Testis (tissue), 5 donors: Measurements from ENCODE around the gene ANKRD27. TPM values are rescaled to one million over a fixed set of nuclear protein-coding genes. Genes with fewer than 3 reads are reported as not detected.

ENCODE experiments used
- DNase-seq: peaks from one replicate; pipeline ENCODE4 v3.0.0-alpha.2; 2019
- H3K27ac ChIP-seq, 2 donors: fragments of 200-600 bp; sonication (generic); one replicate each; pipeline ENCODE4 v1.5.1; 2019
- H3K27me3 ChIP-seq: fragments of 200-600 bp; sonication (generic); one replicate; pipeline ENCODE4 v1.5.1; 2019
- H3K36me3 ChIP-seq: fragments of 200-600 bp; sonication (generic); one replicate; pipeline ENCODE4 v1.5.1; 2017; ENCODE audit warnings: low read depth; ENCODE audit errors: missing control alignments
- H3K4me1 ChIP-seq: fragments of 200-600 bp; sonication (generic); one replicate; pipeline ENCODE4 v1.5.1; 2019
- H3K4me3 ChIP-seq, 2 donors: fragments of 200-600 bp; sonication (generic); one replicate each; pipeline ENCODE4 v1.5.1; 2017 to 2019
- H3K9me3 ChIP-seq: fragments of 200-600 bp; sonication (generic); one replicate; pipeline ENCODE4 v1.5.1; 2017
- POLR2A ChIP-seq: fragments of 450-650 bp; IDR thresholded peaks from one replicate; pipeline ENCODE4 v1.6.1; 2017; ENCODE audit warnings: antibody characterized with exemption, mild to moderate bottlenecking, moderate library complexity
- whole genome bisulfite sequencing, 2 donors: methylation state at CpG; one replicate each; pipeline ENCODE4 v1.1.5; 2018; 5-methylcytosine and 5-hydroxymethylcytosine counted together
- intact Hi-C: fragments of 100-400 bp; cut with DNase I; formaldehyde crosslinking; loops from one replicate; pipeline ENCODE4 v1.15.1; 2023; ENCODE audit warnings: low total_unique reads
- long read RNA-seq, 2 donors: transcript quantifications; one replicate each; lab custom pipeline, GENCODE V29; 2026
- polyA plus RNA-seq: library from polyadenylated mRNA; stranded (reverse); fragments of 350-450 nt; fragmentation: Illumina TruSeq; extraction: RNeasy Lipid Tissue Mini Kit (QIAGEN cat#74804); gene quantifications from one replicate; pipeline ENCODE4 v1.2.3, GENCODE V29; 2014; ENCODE audit warnings: low read depth, low replicate concordance; ENCODE audit not compliant: insufficient read depth
- total RNA-seq, 2 donors: library from RNA; depleted of rRNA; stranded (reverse); fragments of >200 nt; gene quantifications; one replicate each; pipeline ENCODE4 v1.2.3, GENCODE V29; 2016
- TF ChIP-seq, protein P1 (sequence below), 3 experiments: fragments of 450-650 bp in 2 of 3; fragments of 200-600 bp in 1 of 3; sonication (generic) in 1 of 3; IDR thresholded peaks; one replicate each; pipeline ENCODE4 v1.5.1; 2016 to 2019; ENCODE audit warnings: antibody characterized with exemption in 3 of 3, mild to moderate bottlenecking in 2 of 3, moderate library complexity in 1 of 3

The ANKRD27 gene
- 10 to 100 TPM; 45.8 to 54.4 TPM for total RNA-seq
- polyA plus RNA-seq = 34.6 TPM
- long read RNA-seq, donor 1, full-length matches to known transcripts = 1 of 1 reads
- long read RNA-seq, donor 1, partial matches to known transcripts = 0 of 1 reads
- long read RNA-seq, donor 1, other reads (novel, unspliced or antisense) = 0 of 1 reads
- long read RNA-seq, donor 2, full-length matches to known transcripts = 2 of 2 reads
- long read RNA-seq, donor 2, partial matches to known transcripts = 0 of 2 reads
- long read RNA-seq, donor 2, other reads (novel, unspliced or antisense) = 0 of 2 reads

DNA sequence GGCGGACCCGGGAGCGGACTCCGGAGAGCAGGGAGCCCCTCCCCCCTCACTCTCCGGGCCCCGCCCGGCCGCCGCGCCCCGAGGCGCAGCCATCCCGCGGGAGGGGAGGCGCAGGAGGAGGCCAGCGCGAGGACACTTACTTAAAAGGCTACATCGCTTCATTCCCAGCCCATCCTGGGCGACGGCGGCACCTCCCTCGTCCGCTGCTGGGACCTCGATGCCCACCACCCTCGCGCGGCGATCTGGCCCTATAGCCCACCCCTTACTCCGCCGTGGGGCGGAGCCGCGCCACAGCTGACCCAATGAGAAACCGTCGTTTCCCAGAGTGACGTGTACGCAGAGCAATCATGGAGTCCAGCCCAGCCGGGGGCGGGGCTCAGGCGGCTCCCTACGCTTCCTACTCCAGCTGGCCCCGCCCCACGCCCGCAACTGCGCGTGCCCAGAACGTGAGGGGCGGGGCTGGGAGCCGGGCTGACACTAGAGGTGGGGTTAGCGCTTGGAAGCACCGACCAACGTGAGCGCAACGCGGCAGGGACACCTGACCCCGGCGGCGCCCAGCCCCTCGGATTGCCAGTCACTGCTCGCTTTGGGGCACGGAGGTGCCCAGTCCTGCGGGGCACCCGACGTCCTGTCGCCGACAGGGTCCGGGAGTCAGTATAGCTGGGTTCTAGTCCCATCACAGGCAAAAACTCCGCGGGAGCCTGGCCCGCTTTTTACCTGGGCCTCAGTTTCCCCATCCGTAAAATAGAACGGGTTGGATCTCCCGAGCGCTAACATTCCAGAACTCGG is at the start of gene ANKRD27:
Gene ANKRD27 (minus strand): TSS at position 250 of the 789 bp plus-strand sequence. CDS start 16,165 bp downstream, outside the sequence.
- intact Hi-C loops = no loop called here

DNA sequence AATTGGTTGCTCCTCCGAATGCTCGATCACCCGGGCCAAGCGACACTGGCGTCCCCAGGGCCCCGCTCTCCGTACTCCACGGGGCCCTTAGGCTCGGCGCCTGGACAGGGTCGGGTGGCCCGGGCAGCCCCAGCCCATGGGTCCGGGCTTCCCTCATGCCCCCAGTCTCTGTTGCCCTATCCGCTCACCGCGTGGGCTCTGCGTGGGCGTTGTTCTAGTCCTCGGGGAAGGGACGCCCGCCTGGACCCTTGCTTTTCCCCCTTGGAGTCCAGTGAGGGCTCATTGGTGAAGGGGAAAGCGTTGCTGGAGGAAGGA is 45.9 kb upstream of the ANKRD27 start:
- Histone ChIP-seq H3K4me3 (peak overlapping the region; percentile 7 to 41), H3K27me3 (no peaks in the 10 kb centered on the region), H3K36me3 (no peaks in the 10 kb centered on the region), H3K4me1 (no peaks in the 10 kb centered on the region), H3K9me3 (no peaks in the 10 kb centered on the region), H3K27ac (no peak overlapping the region)
- TF ChIP-seq, protein P1, sequence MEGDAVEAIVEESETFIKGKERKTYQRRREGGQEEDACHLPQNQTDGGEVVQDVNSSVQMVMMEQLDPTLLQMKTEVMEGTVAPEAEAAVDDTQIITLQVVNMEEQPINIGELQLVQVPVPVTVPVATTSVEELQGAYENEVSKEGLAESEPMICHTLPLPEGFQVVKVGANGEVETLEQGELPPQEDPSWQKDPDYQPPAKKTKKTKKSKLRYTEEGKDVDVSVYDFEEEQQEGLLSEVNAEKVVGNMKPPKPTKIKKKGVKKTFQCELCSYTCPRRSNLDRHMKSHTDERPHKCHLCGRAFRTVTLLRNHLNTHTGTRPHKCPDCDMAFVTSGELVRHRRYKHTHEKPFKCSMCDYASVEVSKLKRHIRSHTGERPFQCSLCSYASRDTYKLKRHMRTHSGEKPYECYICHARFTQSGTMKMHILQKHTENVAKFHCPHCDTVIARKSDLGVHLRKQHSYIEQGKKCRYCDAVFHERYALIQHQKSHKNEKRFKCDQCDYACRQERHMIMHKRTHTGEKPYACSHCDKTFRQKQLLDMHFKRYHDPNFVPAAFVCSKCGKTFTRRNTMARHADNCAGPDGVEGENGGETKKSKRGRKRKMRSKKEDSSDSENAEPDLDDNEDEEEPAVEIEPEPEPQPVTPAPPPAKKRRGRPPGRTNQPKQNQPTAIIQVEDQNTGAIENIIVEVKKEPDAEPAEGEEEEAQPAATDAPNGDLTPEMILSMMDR (IDR thresholded peaks at IDR 0.05) = no peak
- no peak for TF ChIP-seq POLR2A
- intact Hi-C loops = no loop called here
- 44 to 79% methylated on average over 16 to 22 of the region's 22 CpGs for WGBS, 2 donors
- no peak for DNase-seq

More for the DNA sequence above, at the start of gene ANKRD27:
- Histone ChIP-seq H3K27me3 (no peaks in the 10 kb centered on the region), H3K4me3 (peak within 1 kb of the TSS; percentile 76 to 87), H3K36me3 (no peaks in the 10 kb centered on the region), H3K4me1 (peaks cover 6% of the 10 kb centered on the region), H3K27ac (peak within 1 kb of the TSS; percentile 56 to 73), H3K9me3 (no peaks in the 10 kb centered on the region)
- WGBS, 2 donors = 0 to 1% methylated on average over 8 to 39 of the region's 75 CpGs
- TF ChIP-seq, protein P1 (IDR thresholded peaks at IDR 0.05) = no peak
- TF ChIP-seq POLR2A = no peak
- peak; percentile 99 for DNase-seq

DNA sequence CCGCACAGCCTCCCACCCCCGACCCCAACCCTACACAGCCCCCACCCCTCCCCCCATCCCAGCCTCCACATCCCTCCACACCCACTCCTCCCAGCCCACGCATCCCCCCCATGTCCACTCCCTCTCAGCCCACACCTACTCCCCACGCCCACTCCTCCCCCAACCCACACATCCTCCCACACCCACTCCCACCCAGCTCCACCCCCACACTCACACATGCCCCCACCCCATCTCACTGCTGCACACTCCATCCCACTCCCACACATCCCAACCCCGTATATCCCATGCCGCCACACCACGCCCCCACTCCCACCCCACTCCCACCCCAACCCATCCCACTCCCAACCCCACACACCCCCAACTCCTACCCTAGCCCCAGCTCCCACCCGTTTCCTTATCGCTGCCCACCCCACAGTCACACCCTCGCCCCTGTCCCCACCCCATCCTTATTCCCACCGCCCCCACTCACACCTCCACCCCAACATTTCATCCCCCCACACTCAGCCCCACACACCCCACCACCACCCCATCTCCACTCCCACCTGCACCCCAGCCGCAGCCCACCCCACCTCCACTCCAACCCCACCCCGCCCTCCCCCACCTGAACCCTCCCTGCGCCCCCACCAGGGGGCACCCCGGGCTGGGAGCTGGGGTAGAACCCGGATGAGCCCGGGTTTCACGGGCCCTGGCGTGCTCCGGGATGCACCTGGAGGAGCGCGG is 45.4 kb upstream of the ANKRD27 start:
- TF ChIP-seq, protein P1 (IDR thresholded peaks at IDR 0.05) = no peak
- no peak for TF ChIP-seq POLR2A
- no peaks in the 10 kb centered on the region for H3K27me3 ChIP-seq

DNA sequence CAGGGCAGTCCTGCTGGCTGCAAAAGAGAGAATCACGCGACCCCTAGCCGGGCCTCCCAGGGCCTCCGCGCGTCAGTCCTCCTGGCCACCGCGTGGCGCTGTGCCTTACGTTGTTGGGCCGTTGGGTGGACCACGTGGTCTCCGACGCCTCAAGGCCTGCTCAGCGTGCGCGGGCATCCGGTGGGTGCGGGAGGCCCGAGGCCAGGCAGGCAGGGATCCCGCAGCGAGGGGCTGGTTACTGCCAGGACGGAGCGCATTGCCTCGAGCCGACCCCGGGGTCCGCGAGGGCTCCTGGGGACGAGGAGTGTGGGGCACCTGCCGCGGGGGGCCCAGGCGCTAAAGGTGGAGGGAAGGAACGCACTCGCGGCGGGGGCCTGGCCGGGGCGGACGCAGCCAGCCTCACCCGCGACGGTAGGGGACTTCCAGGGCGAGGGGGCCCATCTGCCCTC is 44.7 kb upstream of the ANKRD27 start, which contains the start of gene TDRD12:
Gene TDRD12 (plus strand): TSS at position 157 of the 449 bp plus-strand sequence. CDS start 306 bp downstream, outside the sequence.
- WGBS, 2 donors = 66 to 94% methylated on average over 4 to 43 of the region's 44 CpGs
- TF ChIP-seq POLR2A = no peak
- TF ChIP-seq, protein P1 (IDR thresholded peaks at IDR 0.05) = peak in 2 of 3 experiments; percentile 18 to 46
- intact Hi-C loops = no loop called here
- Histone ChIP-seq H3K9me3 (no peaks in the 10 kb centered on the region), H3K36me3 (no peaks in the 10 kb centered on the region), H3K4me1 (no peaks in the 10 kb centered on the region), H3K27me3 (no peaks in the 10 kb centered on the region), H3K4me3 (peak within 1 kb of the TSS; percentile 44), H3K27ac (no peak within 1 kb of the TSS)
- DNase-seq = peak; percentile 78

More for the DNA sequence above, 45.4 kb upstream of the ANKRD27 start:
- H3K4me3 ChIP-seq = peak overlapping the region; percentile 7 to 44
- no peaks in the 10 kb centered on the region for H3K4me1 ChIP-seq
- H3K27ac ChIP-seq = no peak overlapping the region
- 52 to 82% methylated on average over 9 to 19 of the region's 22 CpGs for WGBS, 2 donors
- intact Hi-C loops = no loop called here
- H3K36me3 ChIP-seq = no peaks in the 10 kb centered on the region
- no peaks in the 10 kb centered on the region for H3K9me3 ChIP-seq
- DNase-seq = peak; percentile 21
